SIG-M5 treated with dmso at 0.1 percent for 504 hours (cell line): Measurements from ENCODE around the gene PIGW.
A peak's percentile ranks its signal among the peaks of the same experiment; 100 is the strongest.

Experiments used
- DNase-seq: peaks from one replicate; lab custom pipeline; 2025; ENCODE audit not compliant: unreplicated experiment; lab: John Stamatoyannopoulos, UW

Gene PIGW

DNA sequence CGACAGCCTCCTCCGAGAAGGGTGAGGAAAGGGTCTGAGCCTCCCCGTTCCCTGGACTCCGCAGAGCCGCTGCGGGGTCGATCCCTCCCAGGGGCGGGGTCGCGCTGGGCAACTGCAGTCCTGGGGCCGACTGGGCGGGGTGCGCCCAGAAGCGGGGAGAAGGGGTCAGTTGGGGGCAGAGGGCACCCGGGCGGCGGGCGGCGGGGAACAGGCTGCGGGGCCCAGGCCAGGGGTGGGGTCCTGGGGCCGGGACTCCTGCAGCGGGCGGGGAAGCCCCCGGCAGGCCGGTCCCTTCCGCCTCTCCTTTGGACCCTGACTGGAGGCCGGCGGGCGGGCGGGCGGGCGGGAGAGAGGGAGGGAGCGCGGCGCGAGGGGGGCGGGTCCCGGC lies 10.3 kb downstream of the PIGW start:
- DNase-seq, result no peak

DNA sequence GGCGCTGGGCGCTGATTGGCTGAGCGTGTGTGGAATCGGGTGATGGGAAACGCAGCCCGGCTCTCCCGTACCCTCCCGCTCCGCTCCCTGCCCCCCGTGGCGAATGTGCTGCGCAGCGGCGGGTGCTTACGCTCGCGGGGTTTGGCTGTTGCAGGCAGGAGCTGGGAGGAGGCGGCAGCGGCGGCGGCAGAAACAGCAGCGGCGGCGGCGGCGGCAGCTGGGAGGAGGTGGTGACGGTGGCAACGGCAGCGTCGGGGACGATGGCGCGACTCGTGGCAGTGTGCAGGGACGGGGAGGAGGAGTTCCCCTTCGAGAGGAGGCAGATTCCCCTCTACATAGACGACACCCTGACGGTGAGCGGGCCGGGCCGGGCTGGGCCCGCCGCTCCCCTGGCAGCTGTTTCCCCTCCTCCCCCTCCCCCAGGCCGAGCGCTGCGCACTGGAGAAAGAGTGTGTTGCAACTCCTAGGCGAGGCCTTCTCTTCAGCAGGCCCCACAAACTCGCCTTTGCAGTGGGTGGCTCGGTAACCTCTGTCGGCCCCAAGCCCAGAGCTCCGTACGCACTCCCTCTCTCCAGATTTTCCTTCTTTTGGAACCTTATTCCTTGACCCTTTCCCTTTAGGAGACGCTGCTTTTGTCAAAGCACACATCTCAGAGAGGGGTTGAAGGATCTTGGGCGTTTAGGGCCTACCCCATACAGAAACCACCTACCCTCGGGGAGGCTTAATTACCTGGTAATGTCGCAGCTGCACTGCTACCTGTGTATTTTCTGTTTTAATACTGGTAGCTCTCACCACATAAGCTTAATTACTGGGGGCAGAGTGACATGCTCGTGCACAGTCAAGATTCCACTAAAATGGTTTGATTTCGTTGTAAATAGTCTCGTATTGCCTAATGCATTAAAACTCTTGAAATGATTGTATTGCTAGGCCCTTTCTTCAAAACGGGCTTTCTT lies 11.0 kb downstream of the PIGW start:
- peak; percentile 91 for DNase-seq

DNA sequence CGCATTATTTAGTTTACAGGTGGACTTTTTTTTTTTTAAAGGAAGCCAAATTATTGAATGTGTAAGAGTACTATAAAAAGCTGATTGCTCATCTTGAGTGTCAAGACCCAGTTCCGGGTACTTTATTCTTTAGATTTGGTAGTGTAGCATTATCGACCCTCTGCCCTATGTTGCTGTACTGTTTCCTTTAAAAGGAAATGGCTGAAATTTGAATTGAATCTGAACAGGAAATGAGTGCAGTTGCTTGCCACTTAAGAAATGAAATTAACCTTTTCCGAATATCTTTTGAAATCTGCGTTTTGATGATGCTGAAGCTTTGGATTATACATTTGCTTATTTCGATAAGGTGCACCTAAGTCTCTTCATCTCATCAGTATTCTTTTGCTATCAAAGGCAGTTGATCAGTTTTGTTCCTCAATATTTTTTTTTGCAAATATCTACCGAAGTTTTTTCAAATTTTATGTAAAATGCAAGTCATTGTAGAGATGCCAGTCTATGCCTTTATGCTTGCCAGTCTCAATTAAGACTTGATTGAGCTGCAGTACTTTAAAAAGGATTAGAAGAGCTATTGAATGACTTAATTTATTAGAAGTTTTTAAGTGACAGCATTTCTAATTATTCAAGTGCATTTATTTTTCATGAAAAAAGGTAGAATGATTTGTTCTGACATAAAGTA lies 11.8 kb downstream of the PIGW start:
- DNase-seq, result peak; percentile 21

DNA sequence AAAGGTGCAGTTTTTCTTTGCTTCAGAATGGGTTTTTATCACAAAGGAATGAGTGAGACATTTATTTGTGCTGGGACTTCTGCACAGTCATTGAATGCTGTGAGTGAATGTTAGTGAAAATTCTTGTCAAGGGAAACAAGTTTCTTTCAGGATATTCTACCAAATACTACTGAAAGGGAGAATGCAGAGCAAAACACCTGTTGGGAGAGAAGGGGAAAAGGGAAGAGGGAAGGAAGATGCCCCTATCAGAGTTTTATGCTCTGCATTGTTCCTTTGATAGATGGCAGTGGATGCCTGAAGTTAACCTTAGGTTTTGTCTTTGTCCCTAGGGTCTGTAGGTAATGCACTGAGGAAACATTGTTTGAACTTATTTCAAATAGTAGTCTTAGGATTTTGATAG lies 13.0 kb downstream of the PIGW start:
- DNase-seq, result no peak

DNA sequence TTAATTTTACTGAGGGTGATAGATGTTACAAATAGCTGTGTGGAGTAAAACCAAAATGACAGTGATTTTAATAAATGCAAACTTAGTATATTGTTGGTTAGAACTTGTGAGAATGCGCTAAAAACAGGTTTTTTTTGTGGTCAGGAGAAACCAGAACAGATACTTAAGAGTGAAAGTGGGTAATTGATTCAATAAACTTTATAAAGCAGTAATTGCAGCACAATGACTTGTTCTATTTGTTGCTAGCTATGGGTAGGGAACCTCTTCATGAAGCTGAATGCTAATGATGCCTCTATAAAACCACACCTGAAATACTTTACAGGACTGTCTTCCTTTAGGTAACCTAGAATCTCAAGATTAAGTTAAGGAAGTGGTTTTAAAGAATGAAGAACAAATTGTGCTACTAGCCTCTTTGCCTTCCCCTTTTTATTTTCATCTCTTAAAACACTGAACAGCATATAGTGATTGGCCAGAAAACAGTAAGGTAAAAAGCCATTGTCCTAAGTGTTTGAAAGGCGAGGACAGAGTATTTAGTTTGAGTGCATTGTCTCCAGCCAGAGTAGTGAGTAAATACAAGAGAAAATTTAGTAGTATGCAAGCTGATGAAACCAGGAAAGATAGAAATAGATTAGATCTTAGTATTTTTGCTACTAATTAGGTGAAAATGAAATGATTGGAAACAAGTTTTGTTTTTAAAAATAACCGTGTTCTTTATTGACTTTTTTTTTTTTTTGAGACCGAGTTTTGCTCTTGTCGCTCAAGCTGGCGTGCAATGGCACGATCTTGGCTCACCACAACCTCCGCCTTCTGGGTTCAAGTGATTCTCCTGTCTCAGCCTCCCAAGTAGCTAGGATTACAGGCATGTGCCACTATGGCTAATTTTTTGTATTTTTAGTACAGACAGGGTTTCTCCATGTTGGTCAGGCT lies 16.0 kb downstream of the PIGW start:
- DNase-seq, result peak; percentile 48

DNA sequence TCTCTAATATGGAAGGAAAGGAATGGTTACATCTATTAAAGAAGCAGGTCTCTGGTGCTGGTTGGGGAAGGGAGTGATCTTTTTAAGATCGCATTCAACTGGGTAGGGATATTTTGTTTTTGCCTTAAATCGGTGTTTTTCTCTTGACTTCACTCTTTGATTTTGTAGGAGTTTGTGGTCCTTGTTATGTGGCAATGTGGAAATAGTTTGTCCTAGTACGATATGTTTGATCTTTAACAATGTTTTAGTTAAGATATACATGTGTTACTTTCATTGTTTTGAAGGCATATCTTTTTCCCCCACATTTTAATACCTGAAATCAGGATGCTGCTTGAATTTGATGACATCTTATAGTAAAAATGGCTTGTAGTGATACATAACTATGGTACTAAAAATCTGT lies 18.7 kb downstream of the PIGW start:
- no peak for DNase-seq

DNA sequence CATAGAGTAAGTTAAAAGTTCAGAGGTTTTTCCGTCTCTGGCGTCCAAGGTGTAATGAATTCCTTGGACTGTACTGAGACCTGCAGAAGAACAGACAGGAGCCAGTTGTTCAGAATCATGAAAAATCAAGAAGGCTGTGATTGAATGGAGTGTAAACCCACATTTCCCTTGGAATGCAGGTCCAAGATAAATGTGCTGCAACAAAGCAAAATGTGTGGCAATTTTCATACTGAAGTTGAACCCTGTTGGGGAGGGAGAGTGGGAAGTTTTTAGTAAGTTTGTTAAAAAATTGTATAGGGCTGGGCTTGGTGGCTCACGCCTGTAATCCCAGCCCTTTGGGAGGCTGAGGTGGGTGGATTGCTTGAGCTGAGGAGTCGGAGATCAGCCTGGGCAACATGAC lies 31.3 kb downstream of the PIGW start:
- no peak for DNase-seq

DNA sequence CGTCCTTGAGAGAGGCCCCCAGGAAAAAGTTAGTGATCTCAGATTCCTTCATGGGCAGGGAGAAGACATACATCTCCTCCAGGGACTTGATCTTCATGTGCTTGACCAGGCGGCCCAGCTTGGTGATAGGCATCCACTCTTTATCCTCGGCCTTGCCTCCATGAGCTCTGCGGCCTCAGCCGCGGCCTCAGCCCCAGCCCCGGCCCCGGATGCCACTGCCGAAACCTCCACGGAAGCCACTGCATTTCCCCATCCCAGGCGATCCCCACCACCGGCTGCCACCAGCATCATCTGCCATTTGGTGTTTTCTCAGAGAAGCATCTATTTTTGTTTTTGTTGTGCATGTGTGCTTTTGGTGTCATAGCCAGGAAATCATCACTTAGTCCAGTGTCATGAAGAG lies 40.2 kb downstream of the PIGW start:
- no peak for DNase-seq

DNA sequence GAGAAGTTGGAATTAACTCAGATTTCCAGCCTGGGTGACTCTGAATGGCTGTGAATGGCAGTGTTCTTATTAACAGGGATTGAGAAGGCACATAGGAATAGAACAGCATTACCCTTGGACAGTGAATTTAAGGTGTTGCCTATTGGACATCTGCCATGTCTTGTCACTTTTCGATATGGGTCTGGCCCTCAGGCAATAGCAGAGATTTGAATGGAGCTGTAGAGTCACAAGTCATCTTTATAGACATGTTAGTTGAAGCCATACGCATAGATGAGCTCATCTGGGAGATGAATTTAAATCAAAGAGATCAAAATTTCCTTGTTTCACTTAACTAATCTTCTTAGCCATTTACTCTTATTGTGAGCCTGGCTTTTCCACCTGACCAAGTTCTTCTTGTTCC lies 42.0 kb downstream of the PIGW start:
- DNase-seq, result no peak

DNA sequence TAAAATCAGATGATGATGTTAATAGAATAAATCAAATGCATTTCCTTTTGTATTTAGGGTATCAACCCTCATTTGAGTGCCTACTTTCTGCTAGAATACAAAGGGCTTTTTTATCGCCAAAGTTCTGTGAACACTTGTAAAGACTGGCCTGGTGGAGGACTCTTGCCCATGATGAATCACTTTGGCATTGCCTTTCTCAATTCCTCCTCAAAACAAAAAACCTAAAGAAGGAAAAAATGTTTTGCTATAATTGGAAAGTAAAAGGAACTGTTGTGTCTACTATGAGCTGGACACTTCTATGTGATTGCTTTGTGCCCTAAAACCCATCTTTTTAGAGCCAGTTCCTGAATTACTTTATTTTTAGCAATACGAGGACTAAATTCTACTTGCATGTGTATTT lies 43.9 kb downstream of the PIGW start:
- DNase-seq, result no peak

DNA sequence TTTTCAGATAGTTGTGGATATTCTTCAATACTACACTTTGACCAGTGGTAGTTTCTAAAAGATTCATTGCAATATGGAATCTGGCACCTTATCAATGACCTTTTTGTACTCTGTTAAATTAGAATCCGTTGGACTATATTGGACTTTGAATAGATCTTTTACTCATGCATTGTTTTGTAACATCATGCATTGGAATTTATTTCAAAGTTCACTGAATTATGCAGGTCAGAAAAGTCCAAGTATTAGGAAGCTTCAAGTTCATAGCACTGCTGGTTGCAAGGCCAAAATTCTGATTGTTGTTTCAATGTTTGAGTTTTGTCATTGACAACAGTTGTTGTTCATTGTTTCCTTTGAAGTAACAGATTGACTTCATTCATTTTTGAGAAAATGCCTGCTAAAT lies 49.0 kb downstream of the PIGW start:
- no peak for DNase-seq

DNA sequence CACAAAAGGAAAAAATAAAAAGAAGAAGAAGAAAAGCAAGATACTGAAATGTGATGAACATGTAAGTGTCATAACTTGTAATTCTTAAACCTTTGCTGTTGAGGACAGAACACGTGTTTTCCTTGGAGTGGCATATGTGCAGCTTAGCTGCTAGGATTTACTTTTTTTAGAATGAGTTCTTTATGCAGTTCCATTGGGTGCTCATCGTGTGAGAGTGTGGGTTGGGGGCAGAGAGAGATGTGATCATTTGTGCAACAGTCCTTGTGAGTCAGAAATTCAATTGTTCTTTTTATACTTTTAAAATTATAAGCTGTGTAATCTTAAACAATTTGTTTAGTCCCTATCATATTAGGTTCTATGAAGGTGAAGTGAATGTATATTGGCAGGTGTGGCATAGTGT lies 51.4 kb downstream of the PIGW start:
- no peak for DNase-seq
